ENCODE data around the gene CD34. TPM values are rescaled to one million over a fixed set of nuclear protein-coding genes. Genes with fewer than 3 reads are reported as not detected.
"Not testable (repeated sequence)": the region's sequence is repeated elsewhere in the genome, so short reads cannot be mapped to it uniquely, and the experiment has no call there.

CD34 gene
- total RNA-seq, 1 donor from 2014 or later, result not detected

- no peak for TF ChIP-seq CTCF (conservative IDR thresholded peaks at IDR 0.05; ENCODE audit: low read depth, low read length)
- H3K4me3 ChIP-seq (ENCODE audit: low read depth, low read length), result no peak overlapping the region
- DNase-seq (ENCODE audit: low read depth), result no peak
These were observed 22.4 kb upstream of the CD34 start for GRCh38 chr1:207933205-207933800.

- no peak for DNase-seq (ENCODE audit: low read depth)
- TF ChIP-seq CTCF (conservative IDR thresholded peaks at IDR 0.05; ENCODE audit: low read depth, low read length), result no peak
- no peak overlapping the region for H3K4me3 ChIP-seq (ENCODE audit: low read depth, low read length)
These were observed 16.1 kb upstream of the CD34 start for GRCh38 chr1:207926984-207927383.

- not testable (repeated sequence) for DNase-seq (ENCODE audit: low read depth); H3K4me3 ChIP-seq (ENCODE audit: low read depth, low read length)
These were observed 15.0 kb upstream of the CD34 start for GRCh38 chr1:207925969-207926368.

- DNase-seq (ENCODE audit: low read depth), result no peak
- TF ChIP-seq CTCF (conservative IDR thresholded peaks at IDR 0.05; ENCODE audit: low read depth, low read length), result no peak
- H3K4me3 ChIP-seq (ENCODE audit: low read depth, low read length), result no peak overlapping the region
These were observed 14.3 kb upstream of the CD34 start for GRCh38 chr1:207925210-207925609.

GRCh38 chr1:207923561-207923960 is 12.6 kb upstream of the CD34 start:
- no peak for DNase-seq (ENCODE audit: low read depth)
- no peak for TF ChIP-seq CTCF (conservative IDR thresholded peaks at IDR 0.05; ENCODE audit: low read depth, low read length)
- H3K4me3 ChIP-seq (ENCODE audit: low read depth, low read length), result no peak overlapping the region

GRCh38 chr1:207923121-207923520 is 12.2 kb upstream of the CD34 start:
- no peak for DNase-seq (ENCODE audit: low read depth)
- TF ChIP-seq CTCF (conservative IDR thresholded peaks at IDR 0.05; ENCODE audit: low read depth, low read length), result no peak
- H3K4me3 ChIP-seq (ENCODE audit: low read depth, low read length), result no peak overlapping the region

- TF ChIP-seq CTCF (conservative IDR thresholded peaks at IDR 0.05; ENCODE audit: low read depth, low read length), result no peak
- H3K4me3 ChIP-seq (ENCODE audit: low read depth, low read length), result no peak overlapping the region
- no peak for DNase-seq (ENCODE audit: low read depth)
These were observed 11.6 kb upstream of the CD34 start for GRCh38 chr1:207922554-207922953.

Data from epithelial cell of proximal tubule (primary cell).